Neural progenitor cell (in vitro differentiated cells): ENCODE data around the gene SLC66A3.

Experiments
- CTCF ChIP-seq: fragments of 200-600 bp; sonication (generic); IDR thresholded peaks from 2 replicates; pipeline ENCODE4 v1.5.1; 2017; ENCODE audit warnings: antibody characterized with exemption, mild to moderate bottlenecking
- EZH2 ChIP-seq: fragments of 200-600 bp; sonication (generic); IDR thresholded peaks from 2 replicates; pipeline ENCODE4 v1.6.1; 2017; ENCODE audit warnings: antibody characterized with exemption, mild to moderate bottlenecking, moderate library complexity
- EZH2phosphoT487 ChIP-seq: fragments of 200-600 bp; sonication (generic); IDR thresholded peaks from 2 replicates; pipeline ENCODE4 v1.6.1; 2017; ENCODE audit warnings: antibody characterized with exemption

GRCh38 chr2:11131166-11131920 lies 23.9 kb upstream of the SLC66A3 start:
- TF ChIP-seq CTCF (no peak), EZH2 (no peak), EZH2phosphoT487 (no peak)
